Measurements from ENCODE around the gene PALD1.

Gene PALD1

GRCh38 chr10:70504521-70505358 is 26.2 kb downstream of the PALD1 start:
- DNase-seq, result no peak

- DNase-seq, result no peak
Observed at GRCh38 chr10:70505908-70506307, 27.3 kb downstream of the PALD1 start.

GRCh38 chr10:70507966-70508365 is 29.4 kb downstream of the PALD1 start:
- DNase-seq, result no peak

- peak in 26 of 56 donors; percentile 15 to 71 (median 32) for DNase-seq
Observed at GRCh38 chr10:70508912-70509756, 30.6 kb downstream of the PALD1 start.

- DNase-seq, result no peak
Observed at GRCh38 chr10:70509757-70510147, 31.2 kb downstream of the PALD1 start.

- DNase-seq, result no peak
Observed at GRCh38 chr10:70510453-70510852, 31.9 kb downstream of the PALD1 start.

- no peak for DNase-seq
Observed at GRCh38 chr10:70510904-70511303, 32.3 kb downstream of the PALD1 start.

GRCh38 chr10:70512149-70512639 is 33.6 kb downstream of the PALD1 start:
- DNase-seq, result peak in 3 of 56 donors; percentile 10 to 35 (median 26)

GRCh38 chr10:70513848-70514309 is 35.3 kb downstream of the PALD1 start:
- DNase-seq, result no peak

- peak in 1 of 56 donors; percentile 4 for DNase-seq
Observed at GRCh38 chr10:70514591-70514990, 36.0 kb downstream of the PALD1 start.

- no peak for DNase-seq
Observed at GRCh38 chr10:70515035-70515667, 36.6 kb downstream of the PALD1 start.

- DNase-seq, result no peak
Observed at GRCh38 chr10:70518695-70519094, 40.1 kb downstream of the PALD1 start.

- no peak for DNase-seq
Observed at GRCh38 chr10:70523057-70523456, 44.5 kb downstream of the PALD1 start.

- no peak for DNase-seq
Observed at GRCh38 chr10:70523549-70523948, 45.0 kb downstream of the PALD1 start.

- DNase-seq, result no peak
Observed at GRCh38 chr10:70528314-70528713, 49.7 kb downstream of the PALD1 start.

- DNase-seq, result peak in 4 of 56 donors; percentile 13 to 47 (median 17)
Observed at GRCh38 chr10:70528741-70529362, 50.3 kb downstream of the PALD1 start.

- DNase-seq, result no peak
Observed at GRCh38 chr10:70529848-70530247, 51.3 kb downstream of the PALD1 start.

- DNase-seq, result no peak
Observed at GRCh38 chr10:70530315-70530714, 51.7 kb downstream of the PALD1 start.

GRCh38 chr10:70532554-70533188 is 54.1 kb downstream of the PALD1 start:
- no peak for DNase-seq

GRCh38 chr10:70533189-70533558 is 54.6 kb downstream of the PALD1 start:
- DNase-seq, result no peak

GRCh38 chr10:70534281-70534680 is 55.7 kb downstream of the PALD1 start:
- DNase-seq, result no peak

Measured in amygdala (tissue), 56 donors.